Right ventricle myocardium superior (tissue), 1 donor: ENCODE measurements around the gene GPR137. TPM values are rescaled to one million over a fixed set of nuclear protein-coding genes. Genes with fewer than 3 reads are reported as not detected.

ENCODE experiments used
- ATAC-seq: fragments of 200-7000 bp; cut with Tn5 transposase; one replicate; pipeline ENCODE4 v1.9.1; 2020; ENCODE audit warnings: mild to moderate bottlenecking; ENCODE audit not compliant: poor library complexity
- DNase-seq: peaks from one replicate; pipeline ENCODE4 v3.0.0-alpha.2; 2020
- intact Hi-C: fragments of 100-400 bp; cut with DNase I; formaldehyde crosslinking; loops from one replicate; pipeline ENCODE4 v1.11.2; 2022
- total RNA-seq: library from RNA; stranded (reverse); fragmentation: NEBNext Ultra II Directional; extraction: Animal tissue kit (Norgen Biotek cat#: 25700); gene quantifications from one replicate; pipeline ENCODE4 v1.2.1, GENCODE V29; 2021
- donor health status: DM: no; HTN: yes; CAD: no; lungs with severe emphysema.

GPR137 gene
- total RNA-seq, 1 donor from 2014 or later, result 28.5 TPM

- ATAC-seq, result no peak
- no peak for DNase-seq
- intact Hi-C loops, result no loop called here
Observed at GRCh38 chr11:64294774-64295173, 9.1 kb downstream of the GPR137 start.

- ATAC-seq (no peak), DNase-seq (no peak)
- intact Hi-C loops, result no loop called here
Observed at GRCh38 chr11:64295760-64296159, 10.1 kb downstream of the GPR137 start.

GRCh38 chr11:64296236-64296635 is 10.6 kb downstream of the GPR137 start:
- DNase-seq, result no peak
- ATAC-seq, result no peak
- intact Hi-C loops, result no loop called here

GRCh38 chr11:64296830-64297698 is 11.4 kb downstream of the GPR137 start:
- intact Hi-C loops, result no loop called here
- no peak for ATAC-seq
- no peak for DNase-seq

GRCh38 chr11:64297699-64298358 is 12.2 kb downstream of the GPR137 start:
- DNase-seq (no peak), ATAC-seq (no peak)
- intact Hi-C loops, result no loop called here

- DNase-seq, result peak; percentile 81
- intact Hi-C loops, result no loop called here
- ATAC-seq, result peak; percentile 75
Observed at GRCh38 chr11:64298966-64299846, 13.6 kb downstream of the GPR137 start.

GRCh38 chr11:64299847-64300648 is 14.4 kb downstream of the GPR137 start, which contains the start of gene CATSPERZ:
CATSPERZ (plus strand) TSS chr11:64300358; CDS start chr11:64300411, 53 bp downstream.
- no peak for DNase-seq

GRCh38 chr11:64303109-64304031 is 17.7 kb downstream of the GPR137 start:
- no peak for ATAC-seq
- DNase-seq, result no peak
- intact Hi-C loops, result loop anchor here (5.0 kb wide), 1 partner anchor 101 kb away; no protein-coding TSS in a partner anchor

More at GRCh38 chr11:64299847-64300648, 14.4 kb downstream of the GPR137 start, which contains the start of gene CATSPERZ:
- no peak for ATAC-seq
- intact Hi-C loops, result loop anchor here (5.0 kb wide), 1 partner anchor 98 kb away; no protein-coding TSS in a partner anchor

GRCh38 chr11:64304032-64304315 is 18.3 kb downstream of the GPR137 start:
- ATAC-seq (no peak), DNase-seq (no peak)
- intact Hi-C loops, result loop anchor here (5.0 kb wide), 1 partner anchor 102 kb away; no protein-coding TSS in a partner anchor

- intact Hi-C loops, result loop anchor here (5.0 kb wide), 1 partner anchor 102 kb away; no protein-coding TSS in a partner anchor
- DNase-seq, result peak; percentile 98
- peak; percentile 58 for ATAC-seq
Observed at GRCh38 chr11:64304316-64305072, 18.8 kb downstream of the GPR137 start.

- intact Hi-C loops, result no loop called here
- ATAC-seq (peak; percentile 86), DNase-seq (peak; percentile 100)
Observed at GRCh38 chr11:64305075-64305690, 19.5 kb downstream of the GPR137 start, which contains the start of gene ESRRA. ESRRA (plus strand) TSS chr11:64305524; CDS start chr11:64307180, 1,656 bp downstream.

- intact Hi-C loops, result no loop called here
- peak; percentile 25 for ATAC-seq
- peak; percentile 86 for DNase-seq
Observed at GRCh38 chr11:64305691-64306562, 20.3 kb downstream of the GPR137 start.

GRCh38 chr11:64306563-64306875 is 20.9 kb downstream of the GPR137 start:
- DNase-seq (no peak), ATAC-seq (no peak)
- intact Hi-C loops, result no loop called here

GRCh38 chr11:64306876-64307622 is 21.4 kb downstream of the GPR137 start:
- ATAC-seq (no peak), DNase-seq (no peak)
- intact Hi-C loops, result no loop called here
